IMR-90 (cell line): ENCODE measurements around the gene VIT. TPM values are rescaled to one million over a fixed set of nuclear protein-coding genes. Genes with fewer than 3 reads are reported as not detected.

Source experiments
- ATAC-seq: fragments of 200-7000 bp; cut with Tn5 transposase; 2 replicates; pipeline ENCODE4 v1.9.1; 2020; ENCODE audit warnings: low read depth, mild to moderate bottlenecking, moderate library complexity
- BruUV-seq: library from RNA; stranded (reverse); fragments of 400-500 nt; replicated peaks from 2 replicates; lab custom pipeline; 2021; lab: Mats Ljungman, UMichigan
- CTCF ChIA-PET: fragments of 300-600 bp; formaldehyde crosslinking; extraction: SDS; loops from one replicate; lab custom pipeline; 2021; ENCODE audit warnings: antibody characterized with exemption; lab: Yijun Ruan, JAX
- POLR2A ChIA-PET: fragments of 300-600 bp; sonication (Branson Sonifier 250); formaldehyde crosslinking; loops from one replicate; lab custom pipeline; 2022; ENCODE audit warnings: antibody characterized with exemption; ENCODE audit not compliant: unreplicated experiment; lab: Charles Lee
- DNase-seq: peaks from one replicate; pipeline ENCODE4 v3.0.0; 2013
- H2AFZ ChIP-seq: replicated peaks from 2 replicates; pipeline ENCODE3; 2013; ENCODE audit warnings: low read length, mild to moderate bottlenecking; ENCODE audit not compliant: poor library complexity
- H2AK5ac ChIP-seq: 2 replicates; pipeline ENCODE4 v1.6.1; 2013; ENCODE audit warnings: low read depth, low read length, inconsistent platforms
- H2AK9ac ChIP-seq: replicated peaks from 2 replicates; pipeline ENCODE3; 2013; ENCODE audit warnings: mild to moderate bottlenecking, low read depth, low read length, moderate library complexity; ENCODE audit not compliant: poor library complexity
- H2BK120ac ChIP-seq: 2 replicates; pipeline ENCODE4 v1.6.1; 2013; ENCODE audit warnings: low read depth, low read length, inconsistent platforms
- H2BK15ac ChIP-seq: 3 replicates; pipeline ENCODE4 v1.6.1; 2013; ENCODE audit warnings: low read depth, low read length, inconsistent platforms
- H2BK20ac ChIP-seq: 2 replicates; pipeline ENCODE4 v1.6.1; 2013; ENCODE audit warnings: low read depth, mild to moderate bottlenecking, inconsistent platforms, low read length, moderate library complexity
- H2BK5ac ChIP-seq: 2 replicates; pipeline ENCODE4 v1.6.1; 2013; ENCODE audit warnings: mild to moderate bottlenecking, low read depth, low read length, inconsistent platforms; ENCODE audit not compliant: poor library complexity, severe bottlenecking
- H3K14ac ChIP-seq: replicated peaks from 2 replicates; pipeline ENCODE4 v1.6.1; 2013; ENCODE audit warnings: low read depth, low read length, inconsistent platforms
- H3K18ac ChIP-seq: 2 replicates; pipeline ENCODE4 v1.6.1; 2013; ENCODE audit warnings: low read depth, low read length, control low read depth
- H3K23ac ChIP-seq: 2 replicates; pipeline ENCODE4 v1.6.1; 2013; ENCODE audit warnings: low read depth, low read length, inconsistent platforms
- H3K27ac ChIP-seq: 2 replicates; pipeline ENCODE4 v1.5.1; 2013; ENCODE audit warnings: mild to moderate bottlenecking, control low read depth, low read length; ENCODE audit not compliant: insufficient read depth
- H3K27me3 ChIP-seq: 2 replicates; pipeline ENCODE4 v1.6.1; 2013; ENCODE audit warnings: low read length; ENCODE audit not compliant: control insufficient read depth, insufficient read depth
- H3K36me3 ChIP-seq: 2 replicates; pipeline ENCODE4 v1.6.1; 2013; ENCODE audit warnings: low read length, mixed read lengths; ENCODE audit not compliant: control insufficient read depth, insufficient read depth
- H3K4ac ChIP-seq: 2 replicates; pipeline ENCODE4 v1.6.1; 2013; ENCODE audit warnings: low read depth, low read length, inconsistent platforms
- H3K4me1 ChIP-seq: 2 replicates; pipeline ENCODE4 v1.6.1; 2013; ENCODE audit warnings: low read length, mixed read lengths; ENCODE audit not compliant: control insufficient read depth, insufficient read depth
- H3K4me2 ChIP-seq: 2 replicates; pipeline ENCODE4 v1.6.1; 2013; ENCODE audit warnings: low read depth, mild to moderate bottlenecking, control low read depth, low read length, moderate library complexity
- H3K4me3 ChIP-seq: 2 replicates; pipeline ENCODE4 v1.5.1; 2013; ENCODE audit warnings: low read depth, mild to moderate bottlenecking, control low read depth, low read length, moderate library complexity; ENCODE audit not compliant: insufficient read depth
- H3K56ac ChIP-seq: 2 replicates; pipeline ENCODE4 v1.6.1; 2013; ENCODE audit warnings: low read length, inconsistent platforms; ENCODE audit not compliant: insufficient read depth; ENCODE audit errors: extremely low read depth
- H3K79me1 ChIP-seq, 2 experiments: 2 replicates each; pipeline ENCODE4 v1.6.1; 2013; ENCODE audit warnings: low read length in 2 of 2, inconsistent platforms in 1 of 2, low read depth in 1 of 2
- H3K9ac ChIP-seq: 2 replicates; pipeline ENCODE4 v1.6.1; 2013; ENCODE audit warnings: low read depth, low read length, control low read depth
- H3K9me1 ChIP-seq: 2 replicates; pipeline ENCODE4 v1.6.1; 2013; ENCODE audit warnings: low read length, inconsistent platforms; ENCODE audit not compliant: insufficient read depth
- H3K9me3 ChIP-seq: 2 replicates; pipeline ENCODE4 v1.6.1; 2013; ENCODE audit warnings: low read length; ENCODE audit not compliant: control insufficient read depth, insufficient read depth
- H4K20me1 ChIP-seq: 2 replicates; pipeline ENCODE4 v1.6.1; 2013; ENCODE audit warnings: low read length, inconsistent platforms; ENCODE audit not compliant: insufficient read depth
- H4K5ac ChIP-seq: 2 replicates; pipeline ENCODE4 v1.6.1; 2013; ENCODE audit warnings: mild to moderate bottlenecking, low read depth, low read length, control low read depth
- H4K8ac ChIP-seq, 2 experiments: 2 replicates each; pipeline ENCODE4 v1.6.1; 2013; ENCODE audit warnings: low read depth in 2 of 2, low read length in 2 of 2, control low read depth in 1 of 2, inconsistent platforms in 1 of 2
- H4K91ac ChIP-seq: 2 replicates; pipeline ENCODE4 v1.6.1; 2013; ENCODE audit warnings: low read depth, low read length, inconsistent platforms; ENCODE audit not compliant: insufficient read depth
- MXI1 ChIP-seq: IDR thresholded peaks from 2 replicates; pipeline ENCODE4 v1.6.1; 2012; ENCODE audit warnings: low read depth, mild to moderate bottlenecking, low read length, moderate library complexity, borderline replicate concordance
- RCOR1 ChIP-seq: IDR thresholded peaks from 2 replicates; pipeline ENCODE4 v1.6.1; 2012; ENCODE audit warnings: mild to moderate bottlenecking, low read length, improper control_type of control experiment; ENCODE audit not compliant: insufficient replicate concordance
- WGBS, 2 experiments: methylation state at CpG; one replicate each; pipeline versions ENCODE4 v1.1.5 to v1.1.7; 2013; ENCODE audit warnings: missing lambda C conversion rate in 2 of 2; ENCODE audit not compliant: insufficient read length in 1 of 2; ENCODE audit errors: extremely low coverage in 2 of 2; 5-methylcytosine and 5-hydroxymethylcytosine counted together
- dilution Hi-C: fragments of 300-500 bp; cut with HindIII; formaldehyde crosslinking; loops from one replicate; pipeline ENCODE4 v1.14.3; 2018; ENCODE audit warnings: low sequenced_read_pairs; ENCODE audit not compliant: unreplicated experiment
- in situ Hi-C: fragments of 300-500 bp; cut with MboI; formaldehyde crosslinking; loops from 3 replicates; pipeline ENCODE4 v1.14.3; 2019; ENCODE audit warnings: low sequenced_read_pairs, inconsistent platforms, mixed read lengths
- intact Hi-C: fragments of 100-400 bp; cut with micrococcal nuclease; formaldehyde crosslinking; loops from 2 replicates; pipeline ENCODE4 v1.10.0; 2022
- polyA plus RNA-seq, 3 experiments: library from polyadenylated mRNA; depleted of rRNA; stranded (reverse); fragments of >200 nt; gene quantifications; 2 replicates each; pipeline ENCODE4 v1.2.3, GENCODE V29; 2012; ENCODE audit warnings: low replicate concordance in 1 of 3
- total RNA-seq: library from RNA; depleted of rRNA; stranded (reverse); fragments of >200 nt; gene quantifications from 2 replicates; pipeline ENCODE4 v1.2.3, GENCODE V29; 2012

Gene VIT
- total and polyA plus RNA-seq, 2 of the 4 experiments (the other 2 are of a cell fraction) = under 0.01 TPM; not detected in 1

DNA sequence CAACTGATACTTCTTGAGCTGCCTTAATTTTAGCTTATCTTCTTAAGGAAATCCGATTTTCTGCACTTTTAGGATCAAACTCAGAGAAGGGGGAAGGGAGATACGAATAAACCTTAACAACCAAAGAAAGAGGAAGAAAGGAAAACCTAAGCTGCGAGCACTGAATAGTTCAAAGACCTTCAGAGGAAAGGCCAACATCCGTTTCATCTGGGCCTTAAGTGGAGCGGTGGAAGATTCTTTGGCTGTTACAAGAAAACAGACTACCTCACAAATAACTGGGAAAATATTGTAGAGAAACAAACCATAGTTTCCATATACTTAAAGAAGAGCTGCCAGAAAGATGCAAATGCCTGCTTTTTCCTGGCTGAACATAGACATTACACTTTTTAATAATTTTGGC, 43.6 kb downstream of the VIT start:
- Histone ChIP-seq H3K9ac (no peak overlapping the region), H2BK20ac (no peak overlapping the region), H3K4ac (no peak overlapping the region), H2BK15ac (no peak overlapping the region), H2BK120ac (no peak overlapping the region), H3K4me3 (no peak overlapping the region), H3K18ac (no peak overlapping the region), H2AFZ (no peak overlapping the region), H2AK5ac (no peak overlapping the region), H3K14ac (no peak overlapping the region), H2BK5ac (no peak overlapping the region), H4K5ac (no peak overlapping the region), H3K36me3 (no peaks in the 10 kb centered on the region), H2AK9ac (no peak overlapping the region), H4K91ac (no peak overlapping the region), H3K56ac (no peak overlapping the region), H3K27me3 (peaks cover 39% of the 10 kb centered on the region), H3K27ac (no peak overlapping the region), H3K79me1 (no peaks in the 10 kb centered on the region), H3K23ac (no peak overlapping the region), H3K4me2 (no peak overlapping the region), H3K4me1 (no peaks in the 10 kb centered on the region), H4K20me1 (no peaks in the 10 kb centered on the region), H4K8ac (no peak overlapping the region), H3K9me1 (no peaks in the 10 kb centered on the region), H3K9me3 (0 out of 2 replicates have a peak, but pooled peaks cover 2% of the 10 kb centered on the region)
- dilution Hi-C loops (no loop called here), intact Hi-C loops (no loop called here), in situ Hi-C loops (no loop called here)
- ChIA-PET POLR2A (no interaction called here), CTCF (no interaction called here)
- ATAC-seq (no peak), DNase-seq (no peak)
- TF ChIP-seq MXI1 = no peak
- TF ChIP-seq RCOR1 = no peak
- no TSS peak for BruUV-seq
- WGBS, 2 experiments = no CpG with 5 or more reads among the region's 5 CpGs
